Dedifferentiated amniotic fluid mesenchymal stem cell (primary cell): Measurements from ENCODE around the gene PLEKHH2.
"Not testable (repeated sequence)": the region's sequence is repeated elsewhere in the genome, so short reads cannot be mapped to it uniquely, and the experiment has no call there.

Source experiments
- DNase-seq: peaks from one replicate; pipeline ENCODE4 v3.0.0-alpha.2; 2016; ENCODE audit errors: extremely low spot score

The PLEKHH2 gene

GRCh38 chr2:43717322-43717721, 80.3 kb downstream of the PLEKHH2 start:
- DNase-seq: no peak

DNA sequence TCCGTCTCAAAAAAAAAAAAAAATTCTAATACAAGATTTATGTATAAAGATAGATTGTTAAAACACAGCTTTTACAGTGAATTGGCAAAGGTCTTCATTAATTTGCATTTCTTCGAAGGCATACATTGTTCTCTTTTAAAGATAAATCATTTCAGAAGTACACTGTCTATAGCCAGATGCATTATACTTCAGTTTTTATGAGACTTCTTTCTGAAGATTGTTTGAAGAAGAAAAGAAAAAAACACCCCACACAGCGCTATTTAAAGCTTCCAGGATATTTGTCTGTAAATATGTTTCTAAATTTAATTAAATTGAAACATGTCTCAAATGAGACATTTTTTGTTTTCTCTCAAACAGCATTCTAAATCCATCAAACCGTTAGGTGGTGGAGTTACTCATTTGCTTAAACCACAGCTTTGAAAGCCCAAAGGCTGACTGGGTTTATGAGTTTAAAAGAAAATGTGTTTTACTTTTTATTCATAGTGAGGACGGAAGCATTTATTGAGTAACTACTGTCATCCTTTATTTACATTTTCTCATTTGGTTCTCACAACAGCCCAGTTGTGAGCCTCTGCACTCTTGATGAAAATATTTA, 81.6 kb downstream of the PLEKHH2 start:
- no peak for DNase-seq

GRCh38 chr2:43724728-43725526, 87.9 kb downstream of the PLEKHH2 start:
- DNase-seq: no peak

GRCh38 chr2:43725711-43726246, 88.7 kb downstream of the PLEKHH2 start:
- no peak for DNase-seq

- not testable (repeated sequence) for DNase-seq
These were observed 90.0 kb downstream of the PLEKHH2 start for GRCh38 chr2:43726961-43727633.

GRCh38 chr2:43727634-43728014, 90.6 kb downstream of the PLEKHH2 start:
- no peak for DNase-seq

DNA sequence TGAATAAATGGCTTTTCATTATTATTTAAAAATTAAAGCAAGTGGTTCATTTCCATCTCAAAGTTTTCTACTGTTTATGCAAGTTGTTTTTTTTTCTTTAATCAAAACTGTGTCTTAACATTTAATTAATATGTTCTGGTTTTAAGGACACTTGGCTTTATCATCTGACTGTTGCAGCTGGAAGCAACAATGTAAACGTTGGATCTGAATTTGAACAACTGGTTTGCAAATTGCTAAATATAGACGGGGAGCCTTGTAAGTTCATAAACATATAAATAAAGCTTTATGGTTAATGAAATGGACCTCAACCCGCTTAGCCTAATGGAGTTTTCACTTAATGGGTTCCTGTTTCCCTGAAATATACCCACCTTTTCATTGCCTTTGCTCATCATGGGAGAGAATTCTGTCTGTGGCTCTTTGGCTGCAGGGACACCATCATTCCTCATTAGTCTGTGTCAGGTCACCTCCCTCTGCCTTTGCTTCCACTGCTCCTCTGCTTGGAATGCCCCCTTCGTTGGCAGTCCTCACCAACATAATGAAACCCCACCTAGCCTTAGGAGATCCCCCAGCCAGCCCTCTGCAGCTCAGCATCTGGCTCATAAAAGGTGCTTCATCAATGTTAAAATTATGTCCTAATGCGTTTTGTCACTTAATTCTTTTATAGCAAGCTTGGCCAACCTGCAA, 92.6 kb downstream of the PLEKHH2 start:
- DNase-seq: no peak

DNA sequence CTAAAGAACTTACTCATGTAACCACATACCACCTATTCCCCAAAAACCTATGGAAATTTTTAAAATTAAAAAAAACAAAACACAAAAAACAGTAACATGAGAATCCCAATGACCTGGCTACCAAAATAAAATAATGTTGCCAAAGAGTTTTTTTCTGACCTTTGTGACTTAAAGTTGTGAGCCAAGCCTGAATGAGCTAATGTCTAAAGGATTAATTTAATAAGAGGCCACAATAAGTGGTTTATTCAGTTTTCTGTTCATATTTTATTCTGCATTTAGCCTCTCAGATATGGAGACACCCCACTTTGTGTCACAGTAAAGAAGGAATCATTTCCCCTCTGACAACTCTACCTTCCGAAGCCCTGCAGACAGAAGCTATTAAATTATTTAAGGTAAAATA, 94.2 kb downstream of the PLEKHH2 start:
- no peak for DNase-seq

DNA sequence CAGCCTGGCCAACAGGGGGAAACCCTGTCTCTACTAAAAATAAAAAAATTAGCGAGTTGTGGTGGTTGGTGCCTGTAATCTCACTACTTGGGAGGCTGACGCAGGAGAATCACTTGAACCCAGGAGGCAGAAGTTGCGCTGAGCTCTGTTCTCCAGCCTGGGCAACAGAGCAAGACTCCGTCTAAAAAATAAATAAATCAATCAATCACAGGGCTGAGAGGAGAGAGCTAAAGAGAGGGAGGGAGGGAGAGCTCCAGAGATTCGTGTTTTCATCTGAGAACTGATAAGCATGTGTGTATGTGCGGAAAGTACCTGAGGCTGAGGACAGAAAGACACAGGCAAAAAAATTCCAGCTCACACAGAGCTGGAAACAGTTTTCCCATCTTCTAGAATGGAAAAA, 99.6 kb downstream of the PLEKHH2 start:
- no peak for DNase-seq

GRCh38 chr2:43737097-43737854, 100.2 kb downstream of the PLEKHH2 start:
- peak; percentile 34 for DNase-seq

DNA sequence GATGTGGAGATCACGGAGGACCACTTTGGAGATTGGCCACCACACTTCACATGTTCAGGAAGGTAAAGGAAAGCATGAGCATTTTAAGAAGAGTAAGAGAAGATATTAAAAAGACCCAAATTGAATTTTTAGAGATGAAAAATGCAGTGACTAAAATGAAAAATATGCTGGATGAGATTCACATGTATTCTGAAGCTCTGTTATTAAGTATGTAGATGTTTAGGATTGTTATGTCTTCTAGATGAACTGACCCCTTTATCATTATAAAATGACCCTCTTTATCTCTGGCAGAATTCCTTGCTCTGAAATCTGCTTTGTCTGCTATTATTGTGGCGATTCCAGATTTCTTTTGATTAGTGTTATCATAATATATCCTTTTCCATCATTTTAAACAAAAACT, 100.8 kb downstream of the PLEKHH2 start:
- no peak for DNase-seq

DNA sequence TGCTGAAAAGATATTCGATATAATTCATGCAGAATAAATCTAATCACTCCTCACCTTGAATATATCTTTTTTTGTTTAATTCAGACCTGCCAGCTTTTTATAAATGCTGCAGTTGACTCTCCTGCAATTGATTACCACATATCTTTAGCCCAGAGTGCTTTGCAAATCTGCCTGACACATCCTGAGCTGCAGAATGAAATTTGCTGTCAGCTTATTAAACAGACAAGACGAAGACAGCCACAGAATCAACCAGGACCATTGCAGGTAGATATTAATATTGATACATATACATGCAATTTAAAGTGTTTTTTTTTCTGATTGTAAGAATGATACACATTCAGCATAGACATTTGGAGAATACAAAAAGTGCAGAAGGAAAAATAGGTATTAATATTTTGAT, 101.2 kb downstream of the PLEKHH2 start:
- no peak for DNase-seq

DNA sequence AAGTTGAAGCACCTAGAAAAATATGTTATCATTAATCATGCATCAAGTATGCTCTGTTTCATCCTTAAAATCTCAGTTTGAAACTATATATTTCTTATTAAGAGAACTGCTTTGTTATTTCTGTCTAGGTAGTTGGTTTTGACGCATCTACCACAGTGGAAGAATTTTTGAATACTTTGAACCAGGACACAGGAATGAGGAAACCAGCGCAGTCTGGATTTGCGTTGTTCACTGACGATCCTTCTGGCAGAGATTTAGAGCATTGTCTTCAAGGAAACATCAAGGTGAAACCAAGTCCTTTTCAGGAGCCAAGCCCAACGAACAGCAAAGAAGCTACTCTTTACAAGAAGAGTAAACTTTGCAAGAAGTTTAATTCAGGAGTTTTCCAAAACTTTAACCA, 106.6 kb downstream of the PLEKHH2 start:
- DNase-seq: no peak

- DNase-seq: peak; percentile 63
These were observed 108.4 kb downstream of the PLEKHH2 start for GRCh38 chr2:43745457-43745856.

- no peak for DNase-seq
These were observed 111.3 kb downstream of the PLEKHH2 start for GRCh38 chr2:43748333-43748732.

DNA sequence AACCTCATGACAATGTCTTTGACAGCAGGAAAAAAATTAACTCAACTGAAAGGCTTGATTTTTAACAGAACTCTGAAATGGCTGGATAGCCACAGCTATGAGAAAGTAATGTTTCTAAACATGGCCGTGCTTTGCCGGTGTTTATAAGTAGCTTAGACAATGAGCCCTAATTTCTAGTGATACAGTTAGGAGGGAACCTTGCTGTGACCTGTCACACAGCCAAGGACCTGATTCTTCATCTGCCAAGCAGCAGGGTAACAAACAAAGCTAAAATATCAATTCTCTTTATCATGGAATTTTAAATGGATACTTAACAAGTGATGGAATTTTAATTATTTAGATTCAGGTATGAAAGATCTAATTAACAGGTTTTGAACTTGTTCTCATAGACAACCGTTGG, 112.5 kb downstream of the PLEKHH2 start:
- DNase-seq: no peak

DNA sequence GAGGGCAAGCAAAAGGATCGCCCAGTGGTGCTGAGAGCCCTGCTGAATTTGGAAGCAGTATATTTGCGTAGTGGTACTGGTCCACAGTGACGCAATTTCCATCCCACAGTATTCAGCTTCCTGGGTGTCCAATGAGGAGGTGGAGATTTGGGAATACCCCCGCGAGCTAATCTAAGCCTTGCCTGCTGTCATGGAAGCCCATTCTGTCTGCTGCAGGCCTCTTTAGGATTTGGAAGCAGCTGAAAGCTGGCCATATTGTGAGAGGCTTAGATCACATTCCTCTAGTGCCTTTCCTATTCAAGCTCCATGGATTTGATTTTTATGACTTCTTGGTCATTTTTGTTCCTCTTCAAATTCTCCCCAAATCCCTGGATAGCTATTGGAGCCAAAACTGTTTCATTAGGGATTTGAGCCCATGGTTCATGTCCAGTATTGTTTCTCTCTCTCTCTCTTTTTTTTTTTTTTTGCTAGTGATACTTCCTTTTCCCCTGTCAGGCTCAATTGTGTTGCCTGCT, 114.5 kb downstream of the PLEKHH2 start:
- DNase-seq: no peak

DNA sequence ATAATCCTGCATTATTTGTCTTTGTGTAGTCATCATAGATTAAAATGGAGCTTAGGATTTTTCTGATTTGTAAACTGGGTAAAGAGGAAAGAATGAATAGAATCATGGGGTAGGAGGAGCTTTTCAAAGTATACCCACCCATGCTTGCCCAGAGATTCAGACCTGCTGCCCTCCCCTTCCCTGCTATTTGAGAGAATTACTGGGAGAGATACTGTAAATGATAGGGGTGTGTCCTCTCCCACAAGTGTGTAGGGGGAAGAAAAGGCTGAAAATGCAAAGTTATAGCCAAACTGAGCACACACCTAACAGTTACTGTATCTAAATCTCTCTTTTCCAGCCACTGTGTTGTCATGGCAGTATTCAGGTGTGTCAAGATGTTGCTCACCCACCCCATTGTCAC, 115.2 kb downstream of the PLEKHH2 start:
- DNase-seq: no peak

DNA sequence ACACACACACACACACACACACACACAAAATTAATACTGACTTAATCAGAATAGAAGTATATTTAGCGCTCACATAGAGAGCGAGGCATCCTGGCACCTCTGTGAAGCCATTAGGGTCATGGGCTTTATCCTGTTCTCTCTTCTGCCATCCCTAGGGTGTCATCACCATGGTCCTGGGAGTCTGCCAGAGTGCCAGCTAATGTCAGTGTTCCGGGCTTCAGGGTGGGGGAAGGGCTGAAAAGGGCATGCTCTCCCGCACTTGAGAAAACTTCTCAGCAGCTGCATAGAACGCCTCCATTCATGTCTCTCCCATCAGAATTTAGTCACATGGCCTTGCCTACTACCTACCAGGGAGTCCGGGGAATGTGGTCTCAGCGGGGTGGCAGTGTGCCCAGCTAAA, 117.1 kb downstream of the PLEKHH2 start:
- DNase-seq: no peak

DNA sequence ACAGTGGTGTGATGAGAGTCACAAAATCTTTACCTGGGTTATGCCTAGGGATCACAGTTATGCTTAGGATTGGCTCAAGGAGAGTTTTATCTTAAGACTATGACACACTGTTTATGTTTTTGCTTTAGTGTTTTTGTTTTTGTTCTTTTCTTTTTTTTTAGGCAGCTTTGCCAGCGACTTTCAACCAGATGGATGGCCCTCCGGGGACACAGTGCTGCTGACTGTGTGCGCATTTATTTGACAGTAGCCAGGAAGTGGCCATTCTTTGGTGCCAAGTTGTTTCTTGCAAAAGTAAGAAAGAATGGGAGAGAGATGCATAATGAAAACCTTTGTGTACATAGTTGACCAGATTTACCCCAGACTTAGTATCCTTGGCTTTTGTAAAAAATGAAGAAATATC, 121.7 kb downstream of the PLEKHH2 start:
- no peak for DNase-seq

GRCh38 chr2:43759195-43759594, 122.1 kb downstream of the PLEKHH2 start:
- DNase-seq: peak; percentile 20
